Left renal pelvis (tissue), 4 donors: ENCODE results near the gene IRS2. TPM values are rescaled to one million over a fixed set of nuclear protein-coding genes. Genes with fewer than 3 reads are reported as not detected.

Source experiments
- DNase-seq, 4 donors: peaks; one replicate each; pipeline ENCODE4 v3.0.0-alpha.2; 2013; ENCODE audit warnings: low read depth in 4 of 4, low spot score in 3 of 4
- polyA plus RNA-seq, 4 donors: library from polyadenylated mRNA; unstranded; fragments of 120-200 nt; gene quantifications; one replicate each; pipeline ENCODE4 v1.2.1, GENCODE V29; 2013; ENCODE audit not compliant: insufficient read length in 4 of 4

The IRS2 gene
- polyA plus RNA-seq, 4 donors, result 6.7 to 13.3 (median 11.7) TPM

- no peak for DNase-seq
Measured at GRCh38 chr13:109761695-109762094, 24.7 kb downstream of the IRS2 start.

GRCh38 chr13:109760951-109761350 lies 25.4 kb downstream of the IRS2 start:
- no peak for DNase-seq

GRCh38 chr13:109760402-109760801 lies 26.0 kb downstream of the IRS2 start:
- no peak for DNase-seq

- DNase-seq, result no peak
Measured at GRCh38 chr13:109759609-109760008, 26.8 kb downstream of the IRS2 start.

- no peak for DNase-seq
Measured at GRCh38 chr13:109758937-109759480, 27.4 kb downstream of the IRS2 start.

- DNase-seq, result no peak
Measured at GRCh38 chr13:109756778-109757177, 29.6 kb downstream of the IRS2 start.

GRCh38 chr13:109755997-109756396 lies 30.4 kb downstream of the IRS2 start:
- DNase-seq, result no peak

GRCh38 chr13:109755551-109755950 lies 30.8 kb downstream of the IRS2 start:
- no peak for DNase-seq

GRCh38 chr13:109751477-109751876 lies 34.9 kb downstream of the IRS2 start:
- no peak for DNase-seq

- no peak for DNase-seq
Measured at GRCh38 chr13:109750221-109750775, 36.1 kb downstream of the IRS2 start.

GRCh38 chr13:109749365-109749764 lies 37.0 kb downstream of the IRS2 start:
- DNase-seq, result no peak

GRCh38 chr13:109748677-109749076 lies 37.7 kb downstream of the IRS2 start:
- DNase-seq, result no peak

GRCh38 chr13:109747524-109747923 lies 38.9 kb downstream of the IRS2 start:
- DNase-seq, result no peak

- DNase-seq, result no peak
Measured at GRCh38 chr13:109746364-109746763, 40.0 kb downstream of the IRS2 start.

- DNase-seq, result no peak
Measured at GRCh38 chr13:109745702-109746101, 40.7 kb downstream of the IRS2 start.

GRCh38 chr13:109745060-109745459 lies 41.3 kb downstream of the IRS2 start:
- DNase-seq, result no peak

- no peak for DNase-seq
Measured at GRCh38 chr13:109744512-109745051, 41.8 kb downstream of the IRS2 start.

GRCh38 chr13:109743706-109744453 lies 42.5 kb downstream of the IRS2 start:
- DNase-seq, result peak in 1 of 4 donors; percentile 39

GRCh38 chr13:109741966-109742365 lies 44.4 kb downstream of the IRS2 start:
- DNase-seq, result no peak

GRCh38 chr13:109740721-109741120 lies 45.7 kb downstream of the IRS2 start:
- DNase-seq, result no peak

GRCh38 chr13:109740121-109740520 lies 46.3 kb downstream of the IRS2 start:
- DNase-seq, result no peak

- DNase-seq, result no peak
Measured at GRCh38 chr13:109738298-109738746, 48.1 kb downstream of the IRS2 start.
